T-helper 2 cell treated with Interferon-gamma antibody and Interleukin-4, amounts not matched to agents 5 μg/mL and 100 μg/mL, for 36 hours (primary cell): ENCODE results near the gene C16orf87.

ENCODE experiments used
- DNase-seq: peaks from one replicate; pipeline ENCODE4 v3.0.0; 2021; ENCODE audit warnings: low spot score
- H3K27ac Mint-ChIP-seq: one replicate; pipeline ENCODE4 v1.8.0; 2021; ENCODE audit warnings: mild to moderate bottlenecking, mixed read lengths
- H3K27me3 Mint-ChIP-seq: one replicate; pipeline ENCODE4 v1.8.0; 2021; ENCODE audit warnings: low read depth, mixed read lengths
- H3K36me3 Mint-ChIP-seq: one replicate; pipeline ENCODE4 v1.8.0; 2021; ENCODE audit warnings: low read depth, mixed read lengths
- H3K4me1 Mint-ChIP-seq: one replicate; pipeline ENCODE4 v1.8.0; 2021; ENCODE audit warnings: low read depth, mixed read lengths
- H3K4me3 Mint-ChIP-seq: one replicate; pipeline ENCODE4 v1.8.0; 2022; ENCODE audit warnings: mild to moderate bottlenecking, moderate library complexity, mixed read lengths
- H3K9me3 Mint-ChIP-seq: one replicate; pipeline ENCODE4 v1.8.0; 2021; ENCODE audit warnings: mixed read lengths

Gene C16orf87

GRCh38 chr16:46747777-46748651 lies 83.0 kb downstream of the C16orf87 start, which contains the start of gene MYLK3:
TSS of gene MYLK3 (minus strand) at chr16:46748344. CDS start at chr16:46748193, 151 bp downstream.
- no peaks in the 10 kb centered on the region for H3K36me3 Mint-ChIP-seq

GRCh38 chr16:46746821-46747776 lies 83.9 kb downstream of the C16orf87 start:
- Mint-ChIP-seq H3K4me1 (peaks cover 8% of the 10 kb centered on the region), H3K27ac (no peak overlapping the region), H3K9me3 (no peaks in the 10 kb centered on the region), H3K4me3 (no peak overlapping the region), H3K27me3 (no peaks in the 10 kb centered on the region), H3K36me3 (no peaks in the 10 kb centered on the region)
- no peak for DNase-seq

More at GRCh38 chr16:46747777-46748651, 83.0 kb downstream of the C16orf87 start, which contains the start of gene MYLK3:
- H3K9me3 Mint-ChIP-seq = no peaks in the 10 kb centered on the region
- H3K4me1 Mint-ChIP-seq = peaks cover 8% of the 10 kb centered on the region
- no peak within 1 kb of the TSS for H3K4me3 Mint-ChIP-seq
- no peaks in the 10 kb centered on the region for H3K27me3 Mint-ChIP-seq
- no peak within 1 kb of the TSS for H3K27ac Mint-ChIP-seq
- DNase-seq = no peak
